Type B pancreatic cell (in vitro differentiated cells): ENCODE data around the gene SLC66A3. TPM values are rescaled to one million over a fixed set of nuclear protein-coding genes. Genes with fewer than 3 reads are reported as not detected.

ENCODE experiments used
- DNase-seq: peaks from one replicate; pipeline ENCODE4 v3.0.0; 2021; ENCODE audit warnings: mixed read lengths; ENCODE audit not compliant: unreplicated experiment; ENCODE audit errors: extremely low spot score
- H3K27ac Mint-ChIP-seq: 2 replicates; pipeline ENCODE4 v1.8.0; 2021; ENCODE audit warnings: mild to moderate bottlenecking, mixed read lengths
- H3K27me3 Mint-ChIP-seq: 2 replicates; pipeline ENCODE4 v1.8.0; 2021; ENCODE audit warnings: mixed read lengths
- H3K36me3 Mint-ChIP-seq: 2 replicates; pipeline ENCODE4 v1.8.0; 2021; ENCODE audit warnings: mixed read lengths
- H3K4me1 Mint-ChIP-seq: one replicate; pipeline ENCODE4 v1.8.0; 2021; ENCODE audit warnings: mixed read lengths; ENCODE audit not compliant: unreplicated experiment
- H3K4me3 Mint-ChIP-seq: 2 replicates; pipeline ENCODE4 v1.8.0; 2021; ENCODE audit warnings: mild to moderate bottlenecking, mixed read lengths
- H3K9me3 Mint-ChIP-seq: 2 replicates; pipeline ENCODE4 v1.8.0; 2021; ENCODE audit warnings: mixed read lengths
- CTCF ChIP-seq: fragments of 200-600 bp; sonication (generic); conservative IDR thresholded peaks from 2 replicates; pipeline ENCODE4 v1.5.0; 2021; ENCODE audit warnings: antibody characterized with exemption, mild to moderate bottlenecking
- total RNA-seq: library from RNA; stranded (reverse); gene quantifications from 2 replicates; pipeline ENCODE4 v1.2.1, GENCODE V29; 2021; ENCODE audit warnings: low replicate concordance

SLC66A3 gene
- total RNA-seq, 1 donor from 2014 or later, result 6.3 TPM

GRCh38 chr2:11124760-11125068 is 30.6 kb upstream of the SLC66A3 start:
- peaks cover 18% of the 10 kb centered on the region for H3K27me3 Mint-ChIP-seq
- H3K27ac Mint-ChIP-seq, result peak overlapping the region; percentile 51
- TF ChIP-seq CTCF, result no peak
- DNase-seq, result no peak
- H3K36me3 Mint-ChIP-seq, result no peaks in the 10 kb centered on the region
- no peaks in the 10 kb centered on the region for H3K9me3 Mint-ChIP-seq
- no peak overlapping the region for H3K4me3 Mint-ChIP-seq
- H3K4me1 Mint-ChIP-seq, result peaks cover 3% of the 10 kb centered on the region

- DNase-seq, result no peak
- H3K4me1 Mint-ChIP-seq, result peaks cover 7% of the 10 kb centered on the region
- peaks cover 14% of the 10 kb centered on the region for H3K27me3 Mint-ChIP-seq
- H3K9me3 Mint-ChIP-seq, result no peaks in the 10 kb centered on the region
- no peaks in the 10 kb centered on the region for H3K36me3 Mint-ChIP-seq
- no peak for TF ChIP-seq CTCF
- H3K4me3 Mint-ChIP-seq, result no peak overlapping the region
- no peak overlapping the region for H3K27ac Mint-ChIP-seq
Measured at GRCh38 chr2:11127761-11128160, 27.5 kb upstream of the SLC66A3 start.

- H3K27me3 Mint-ChIP-seq, result peaks cover 14% of the 10 kb centered on the region
- no peak for TF ChIP-seq CTCF
- no peaks in the 10 kb centered on the region for H3K36me3 Mint-ChIP-seq
- no peaks in the 10 kb centered on the region for H3K9me3 Mint-ChIP-seq
- H3K4me1 Mint-ChIP-seq, result peaks cover 7% of the 10 kb centered on the region
- H3K4me3 Mint-ChIP-seq, result peak overlapping the region; percentile 49
- DNase-seq, result no peak
- H3K27ac Mint-ChIP-seq, result peak overlapping the region; percentile 46
Measured at GRCh38 chr2:11128243-11128951, 26.9 kb upstream of the SLC66A3 start.

DNA sequence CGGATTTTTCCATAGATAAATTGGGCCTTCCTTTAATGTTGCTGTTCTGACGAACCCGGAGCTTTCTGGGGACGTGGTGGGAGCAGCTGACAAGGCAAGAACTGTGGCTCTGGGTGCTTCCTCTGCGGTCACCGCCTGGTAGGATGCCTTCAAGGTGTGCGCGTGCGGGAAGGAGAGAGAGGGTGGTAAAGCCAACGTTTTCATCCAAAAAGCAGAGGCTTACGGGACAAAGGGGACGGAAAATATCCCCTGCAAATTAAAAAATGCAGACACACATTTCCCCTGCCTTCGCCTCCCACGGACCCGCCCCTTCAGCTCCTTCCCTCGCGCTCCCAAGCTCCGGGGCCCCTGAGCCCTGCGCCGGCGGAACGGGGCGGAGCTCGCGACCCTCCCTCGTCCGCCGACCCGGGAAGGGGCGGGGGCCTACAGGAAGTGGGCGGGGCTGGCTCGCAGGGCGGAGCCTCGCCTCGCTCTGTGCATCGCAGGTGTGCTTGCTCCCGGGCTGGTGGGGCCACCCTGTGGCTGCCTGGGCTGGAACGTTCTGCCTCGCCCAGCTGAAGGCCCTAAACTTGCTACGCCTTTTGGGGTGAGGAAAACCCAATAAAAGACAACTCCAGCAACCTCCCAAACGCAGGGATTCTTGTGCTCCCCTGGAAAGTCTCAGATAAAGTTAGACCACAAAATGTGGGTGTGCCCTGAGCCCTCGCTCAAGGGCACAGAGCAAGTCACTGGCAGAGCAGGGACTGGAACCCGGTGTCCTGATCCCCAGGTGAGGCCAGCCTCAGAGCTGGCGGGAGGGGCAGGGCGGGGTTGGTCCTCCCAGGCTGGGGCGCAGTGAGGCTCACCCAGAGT is 25.4 kb upstream of the SLC66A3 start:
- DNase-seq, result peak; percentile 88
- peaks cover 8% of the 10 kb centered on the region for H3K27me3 Mint-ChIP-seq
- H3K9me3 Mint-ChIP-seq, result no peaks in the 10 kb centered on the region
- H3K36me3 Mint-ChIP-seq, result no peaks in the 10 kb centered on the region
- H3K4me3 Mint-ChIP-seq, result peak overlapping the region; percentile 85
- no peak overlapping the region for H3K27ac Mint-ChIP-seq
- H3K4me1 Mint-ChIP-seq, result peaks cover 13% of the 10 kb centered on the region
- TF ChIP-seq CTCF, result peak; percentile 68

DNA sequence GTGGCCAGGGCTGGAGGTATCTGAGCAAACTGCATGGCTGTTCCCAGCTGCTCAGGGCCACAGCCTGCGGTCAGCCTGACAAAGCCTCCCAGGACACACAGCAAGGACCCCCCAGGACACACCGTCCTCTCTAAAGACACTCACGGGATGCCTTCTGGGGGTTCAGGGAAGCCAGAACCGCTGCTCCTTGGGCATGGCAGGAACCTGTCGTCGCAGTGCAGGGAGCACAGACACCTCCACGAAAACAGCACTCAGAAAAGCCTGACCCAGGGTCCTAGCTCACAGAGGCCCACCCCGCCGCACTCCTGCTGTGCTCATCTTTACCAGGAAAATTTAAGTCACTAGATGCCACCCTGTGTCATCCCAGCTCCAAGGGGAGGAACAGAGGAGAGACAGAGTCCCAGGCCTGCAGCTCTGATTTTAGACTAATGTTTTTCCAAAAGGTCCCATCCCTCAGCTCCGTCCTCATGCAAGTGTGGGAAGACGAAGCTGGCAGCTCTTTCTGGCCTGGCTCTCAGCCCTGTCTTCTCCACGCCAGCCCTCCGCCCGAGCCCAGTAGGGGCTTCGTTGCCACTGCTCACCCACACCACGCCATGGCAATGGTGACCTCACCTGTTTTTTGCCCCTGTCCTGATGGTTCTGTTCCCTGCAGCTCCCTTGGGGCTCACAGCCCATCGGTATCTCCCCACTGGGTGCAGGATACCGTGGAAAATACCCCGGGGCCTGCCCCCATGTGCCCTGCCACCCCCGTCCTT is 23.9 kb upstream of the SLC66A3 start:
- Mint-ChIP-seq H3K9me3 (no peaks in the 10 kb centered on the region), H3K36me3 (no peaks in the 10 kb centered on the region), H3K27me3 (peaks cover 8% of the 10 kb centered on the region), H3K4me1 (peaks cover 15% of the 10 kb centered on the region), H3K27ac (no peak overlapping the region), H3K4me3 (peak overlapping the region; percentile 25)
- no peak for DNase-seq
- no peak for TF ChIP-seq CTCF
